ENCODE results near the gene LRMDA. TPM values are rescaled to one million over a fixed set of nuclear protein-coding genes. Genes with fewer than 3 reads are reported as not detected.

The LRMDA gene
- total RNA-seq, 4 donors from 2014 or later: 0.88 to 14.1 (median 5.1) TPM; not detected in 1

- Histone ChIP-seq H3K4me1 (peaks cover 0 to 6% (median 0%) of the 10 kb centered on the region in 3 donors), H3K27ac (no peak overlapping the region), H3K27me3 (no peaks in the 10 kb centered on the region), H3K36me3 (no peaks in the 10 kb centered on the region), H3K9me3 (no peaks in the 10 kb centered on the region), H3K4me3 (no peak overlapping the region)
- DNase-seq: no peak
- 53 to 62% methylated on average over 12 to 21 of the region's 22 CpGs for WGBS, 2 donors
- TF ChIP-seq, protein P1, sequence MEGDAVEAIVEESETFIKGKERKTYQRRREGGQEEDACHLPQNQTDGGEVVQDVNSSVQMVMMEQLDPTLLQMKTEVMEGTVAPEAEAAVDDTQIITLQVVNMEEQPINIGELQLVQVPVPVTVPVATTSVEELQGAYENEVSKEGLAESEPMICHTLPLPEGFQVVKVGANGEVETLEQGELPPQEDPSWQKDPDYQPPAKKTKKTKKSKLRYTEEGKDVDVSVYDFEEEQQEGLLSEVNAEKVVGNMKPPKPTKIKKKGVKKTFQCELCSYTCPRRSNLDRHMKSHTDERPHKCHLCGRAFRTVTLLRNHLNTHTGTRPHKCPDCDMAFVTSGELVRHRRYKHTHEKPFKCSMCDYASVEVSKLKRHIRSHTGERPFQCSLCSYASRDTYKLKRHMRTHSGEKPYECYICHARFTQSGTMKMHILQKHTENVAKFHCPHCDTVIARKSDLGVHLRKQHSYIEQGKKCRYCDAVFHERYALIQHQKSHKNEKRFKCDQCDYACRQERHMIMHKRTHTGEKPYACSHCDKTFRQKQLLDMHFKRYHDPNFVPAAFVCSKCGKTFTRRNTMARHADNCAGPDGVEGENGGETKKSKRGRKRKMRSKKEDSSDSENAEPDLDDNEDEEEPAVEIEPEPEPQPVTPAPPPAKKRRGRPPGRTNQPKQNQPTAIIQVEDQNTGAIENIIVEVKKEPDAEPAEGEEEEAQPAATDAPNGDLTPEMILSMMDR (IDR thresholded peaks at IDR 0.05): no peak
- intact Hi-C loops (cut with DNase I): no loop called here
Observed at GRCh38 chr10:75712242-75712880, 280.9 kb downstream of the LRMDA start.

DNA sequence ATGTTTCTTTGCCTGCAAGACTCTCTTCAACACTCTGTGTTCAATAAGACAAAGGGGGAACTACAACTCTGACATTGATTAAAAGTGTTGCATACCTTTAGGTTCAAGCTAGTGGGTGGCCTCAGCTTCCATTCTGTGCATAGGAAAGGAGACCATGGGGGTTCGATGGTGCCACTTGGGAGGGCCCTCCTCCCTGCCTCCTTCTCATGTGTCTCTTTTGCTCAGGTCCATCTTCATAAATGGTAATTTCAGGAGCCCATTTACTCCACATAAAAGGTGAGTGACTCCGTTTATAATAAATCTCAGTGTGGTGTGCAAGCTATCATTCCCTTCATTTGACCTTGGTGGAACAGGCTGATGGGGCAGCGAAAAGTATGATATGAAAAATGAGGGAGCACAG is 285.1 kb downstream of the LRMDA start:
- no peaks in the 10 kb centered on the region for H3K36me3 ChIP-seq
- 82 to 94% methylated on average over 3 of the region's 3 CpGs for WGBS, 2 donors
- H3K9me3 ChIP-seq: no peaks in the 10 kb centered on the region
- no peak overlapping the region for H3K4me3 ChIP-seq
- no peaks in the 10 kb centered on the region for H3K27me3 ChIP-seq
- TF ChIP-seq, protein P1 (IDR thresholded peaks at IDR 0.05): no peak
- no peak for TF ChIP-seq POLR2A (IDR thresholded peaks at IDR 0.05)
- no peaks in the 10 kb centered on the region for H3K4me1 ChIP-seq
- DNase-seq: no peak
- no peak overlapping the region for H3K27ac ChIP-seq
- intact Hi-C loops (cut with DNase I): no loop called here

- no peaks in the 10 kb centered on the region for H3K9me3 ChIP-seq
- no peaks in the 10 kb centered on the region for H3K4me1 ChIP-seq
- H3K36me3 ChIP-seq: no peaks in the 10 kb centered on the region
- H3K27me3 ChIP-seq: no peaks in the 10 kb centered on the region
- no peak for TF ChIP-seq POLR2A (IDR thresholded peaks at IDR 0.05)
- TF ChIP-seq, protein P1 (IDR thresholded peaks at IDR 0.05): no peak
- no peak for DNase-seq
- 80 to 91% methylated on average over 10 of the region's 10 CpGs for WGBS, 2 donors
- intact Hi-C loops (cut with DNase I): no loop called here
- H3K27ac ChIP-seq: no peak overlapping the region
- no peak overlapping the region for H3K4me3 ChIP-seq
Observed at GRCh38 chr10:75717126-75717916, 285.9 kb downstream of the LRMDA start.

- Histone ChIP-seq H3K9me3 (no peaks in the 10 kb centered on the region), H3K36me3 (no peaks in the 10 kb centered on the region), H3K27me3 (no peaks in the 10 kb centered on the region), H3K4me3 (no peak overlapping the region), H3K4me1 (no peaks in the 10 kb centered on the region), H3K27ac (no peak overlapping the region)
- DNase-seq: no peak
- intact Hi-C loops (cut with DNase I): no loop called here
- TF ChIP-seq, protein P1 (IDR thresholded peaks at IDR 0.05): no peak
- no peak for TF ChIP-seq POLR2A (IDR thresholded peaks at IDR 0.05)
Observed at GRCh38 chr10:75718991-75719390, 287.6 kb downstream of the LRMDA start.

GRCh38 chr10:75720157-75720556 is 288.7 kb downstream of the LRMDA start:
- Histone ChIP-seq H3K9me3 (no peaks in the 10 kb centered on the region), H3K27me3 (no peaks in the 10 kb centered on the region), H3K4me3 (no peak overlapping the region), H3K4me1 (no peaks in the 10 kb centered on the region), H3K36me3 (no peaks in the 10 kb centered on the region), H3K27ac (no peak overlapping the region)
- WGBS, 2 donors: 75 to 77% methylated on average over 7 of the region's 7 CpGs
- intact Hi-C loops (cut with DNase I): no loop called here
- TF ChIP-seq POLR2A (IDR thresholded peaks at IDR 0.05): no peak
- TF ChIP-seq, protein P1 (IDR thresholded peaks at IDR 0.05): no peak
- DNase-seq: no peak
